GM12878 (cell line): ENCODE data around the gene RIC3.

Experiments used
- ASH2L ChIP-seq: fragments of 300-600, 200-600 bp; sonication (generic); IDR thresholded peaks from 2 replicates; pipeline ENCODE4 v1.6.1; 2017; ENCODE audit warnings: low read depth, mild to moderate bottlenecking, borderline replicate concordance
- CEBPB ChIP-seq, 2 experiments: fragments of 150-350 bp in 1 of 2; IDR thresholded peaks; 2 replicates each; pipeline ENCODE4 v1.6.1; 2012 to 2014; ENCODE audit warnings: low read depth in 2 of 2, low read length in 2 of 2, borderline replicate concordance in 1 of 2, inconsistent platforms in 1 of 2
- CTCF ChIP-seq, 3 experiments: IDR thresholded peaks in 2 of 3; conservative IDR thresholded peaks in 1 of 3; 2 replicates each; pipeline ENCODE4 v1.5.1; 2011; ENCODE audit warnings: low read depth in 3 of 3, low read length in 3 of 3, mild to moderate bottlenecking in 3 of 3, control low read depth in 2 of 3, moderate library complexity in 2 of 3, inconsistent platforms in 1 of 3, mixed read lengths in 1 of 3; ENCODE audit not compliant: control insufficient read depth in 2 of 3, insufficient read depth in 1 of 3; ENCODE audit errors: extremely low read depth in 1 of 3
- ELK1 ChIP-seq: IDR thresholded peaks from 2 replicates; pipeline ENCODE4 v1.6.1; 2012; ENCODE audit warnings: low read depth, low read length, improper control_type of control experiment
- HDGF ChIP-seq: fragments of 450-650 bp; IDR thresholded peaks from 2 replicates; pipeline ENCODE4 v1.6.1; 2016; ENCODE audit warnings: antibody characterized with exemption
- MLLT1 ChIP-seq: fragments of 450-650 bp; IDR thresholded peaks from 2 replicates; pipeline ENCODE4 v1.6.1; 2016; ENCODE audit warnings: mild to moderate bottlenecking
- YBX1 ChIP-seq: fragments of 450-650 bp; IDR thresholded peaks from 2 replicates; pipeline ENCODE4 v1.6.1; 2016; ENCODE audit warnings: antibody characterized with exemption

GRCh38 chr11:8086001-8086479 is 82.8 kb downstream of the RIC3 start:
- TF ChIP-seq ASH2L = no peak
- no peak for TF ChIP-seq MLLT1
- TF ChIP-seq ELK1 = no peak
- no peak for TF ChIP-seq HDGF
- TF ChIP-seq CEBPB (IDR thresholded peaks at IDR 0.05; ENCODE audit: borderline replicate concordance in 1 of 2, low read depth in 2 of 2, low read length in 2 of 2) = no peak
- no peak for TF ChIP-seq CTCF (IDR thresholded peaks at IDR 0.05 in 2 of 3, conservative IDR thresholded peaks at IDR 0.05 in 1 of 3; ENCODE audit: control insufficient read depth in 2 of 3, extremely low read depth in 1 of 3, insufficient read depth in 1 of 3, low read depth in 3 of 3, low read length in 3 of 3)
- no peak for TF ChIP-seq YBX1
